T-helper 17 cell (primary cell): ENCODE data around the gene ZNF25. TPM values are rescaled to one million over a fixed set of nuclear protein-coding genes. Genes with fewer than 3 reads are reported as not detected.
"Not testable (repeated sequence)": the region's sequence is repeated elsewhere in the genome, so short reads cannot be mapped to it uniquely, and the experiment has no call there.

ENCODE experiments used
- ATAC-seq: fragments of 150-1000 bp; cut with Tn5 transposase; 2 replicates; pipeline ENCODE4 v1.10.0; 2021; ENCODE audit warnings: mild to moderate bottlenecking, moderate library complexity
- DNase-seq, 3 donors: peaks; one replicate each; pipeline versions ENCODE4 v3.0.0 to v3.0.0-alpha.2; 2020 to 2021
- H3K9me3 ChIP-seq: one replicate; pipeline ENCODE4 v1.7.0; 2013; ENCODE audit warnings: low read length, mild to moderate bottlenecking; ENCODE audit not compliant: control insufficient read depth, poor library complexity, severe bottlenecking
- H3K27ac Mint-ChIP-seq: one replicate; pipeline ENCODE4 v1.8.0; 2022; ENCODE audit warnings: mild to moderate bottlenecking, moderate library complexity, mixed read lengths
- H3K27me3 Mint-ChIP-seq: one replicate; pipeline ENCODE4 v1.8.0; 2022; ENCODE audit warnings: mixed read lengths
- H3K36me3 Mint-ChIP-seq: one replicate; pipeline ENCODE4 v1.8.0; 2022; ENCODE audit warnings: low read depth, mixed read lengths
- H3K4me1 Mint-ChIP-seq: one replicate; pipeline ENCODE4 v1.8.0; 2022; ENCODE audit warnings: mild to moderate bottlenecking, mixed read lengths
- H3K4me3 Mint-ChIP-seq: one replicate; pipeline ENCODE4 v1.8.0; 2022; ENCODE audit warnings: mild to moderate bottlenecking, moderate library complexity, mixed read lengths
- total RNA-seq, 4 donors: library from RNA in 2 of 4; stranded (reverse) in 2 of 4; gene quantifications; one replicate each; pipeline ENCODE4 v1.2.3 and lab custom pipeline; 2022 to 2026

ZNF25 gene
- total RNA-seq, result 1 to 10 TPM; 5.8 to 8.3 TPM
- 20.1 to 34.8 reads per million in 2 donors for total RNA-seq (lab: John Stamatoyannopoulos, UW)

DNA sequence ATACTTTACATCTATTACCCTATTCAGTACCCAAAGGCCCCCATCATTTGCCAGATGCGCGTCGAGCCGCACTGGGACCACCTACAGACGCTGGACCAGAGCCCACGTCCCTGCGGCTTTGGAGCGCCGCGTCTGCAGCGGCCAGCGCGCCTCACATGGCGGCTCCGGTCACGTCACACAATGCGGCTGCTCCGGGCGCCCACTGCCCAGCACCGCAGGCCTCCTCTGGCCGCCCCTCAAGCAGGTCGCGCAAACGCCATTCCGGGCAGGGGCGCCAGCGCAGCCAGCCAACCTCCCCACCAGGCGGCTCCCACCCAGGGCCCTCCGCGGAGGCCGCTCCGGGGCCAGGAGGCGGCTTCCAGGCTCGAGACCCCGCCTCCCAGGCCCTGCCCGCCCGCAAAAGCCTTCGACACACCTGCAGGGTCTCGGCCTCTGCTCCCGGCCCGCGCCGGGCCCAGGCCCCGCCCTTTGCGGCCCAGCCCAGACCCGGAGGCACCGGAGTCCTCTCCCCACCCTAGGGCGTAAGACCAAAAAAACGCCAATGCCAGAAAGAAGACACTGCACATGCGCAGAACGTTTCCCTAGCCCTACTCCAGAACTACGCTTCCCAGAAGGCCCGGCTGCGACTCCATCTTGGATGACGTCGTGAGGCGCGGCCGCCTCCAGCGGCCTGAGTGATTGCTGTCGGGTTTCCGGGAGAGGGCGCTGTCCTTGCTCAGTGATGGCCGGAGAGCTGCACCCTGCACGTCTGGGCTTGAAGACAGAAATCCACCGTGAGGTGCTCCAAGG, at the start of gene ZNF25:
Gene ZNF25, minus strand, starts transcription at position 557 of the 789 bp plus-strand sequence. CDS start 4,925 bp downstream, outside the sequence.
- H3K36me3 Mint-ChIP-seq, result no peaks in the 10 kb centered on the region
- H3K9me3 ChIP-seq, result no peaks in the 10 kb centered on the region
- peak within 1 kb of the TSS; percentile 93 for H3K4me3 Mint-ChIP-seq
- H3K27me3 Mint-ChIP-seq, result no peaks in the 10 kb centered on the region
- peak within 1 kb of the TSS; percentile 94 for H3K27ac Mint-ChIP-seq
- DNase-seq, result peak; percentile 88 to 95 (median 90)
- peaks cover 26% of the 10 kb centered on the region for H3K4me1 Mint-ChIP-seq
- ATAC-seq, result peak; percentile 88

DNA sequence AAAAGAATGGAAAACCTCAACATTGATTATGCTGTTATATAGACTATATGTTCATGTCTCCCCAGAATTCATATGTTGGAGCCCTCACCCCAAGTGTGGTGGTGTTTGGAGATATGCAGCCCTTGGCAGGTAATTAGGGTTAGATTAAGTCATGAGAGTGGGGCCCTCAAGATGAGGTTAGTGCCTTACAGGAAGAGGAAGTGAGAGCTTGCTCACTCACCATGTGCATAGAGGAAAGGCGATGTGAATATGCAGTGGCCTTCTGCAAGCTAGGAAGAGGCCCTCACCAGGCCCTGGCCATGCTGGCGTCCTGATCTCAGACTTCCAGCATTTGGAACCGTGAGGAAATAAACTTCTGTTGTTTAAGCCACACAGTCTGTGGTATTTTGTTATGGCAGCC, 48.8 kb upstream of the ZNF25 start:
- ATAC-seq (peak; percentile 42), DNase-seq (no peak)
- no peaks in the 10 kb centered on the region for H3K9me3 ChIP-seq
- no peaks in the 10 kb centered on the region for H3K27me3 Mint-ChIP-seq
- H3K36me3 Mint-ChIP-seq, result peaks cover 25% of the 10 kb centered on the region
- H3K27ac Mint-ChIP-seq, result peak overlapping the region; percentile 14
- H3K4me1 Mint-ChIP-seq, result peaks cover 30% of the 10 kb centered on the region
- no peak overlapping the region for H3K4me3 Mint-ChIP-seq

DNA sequence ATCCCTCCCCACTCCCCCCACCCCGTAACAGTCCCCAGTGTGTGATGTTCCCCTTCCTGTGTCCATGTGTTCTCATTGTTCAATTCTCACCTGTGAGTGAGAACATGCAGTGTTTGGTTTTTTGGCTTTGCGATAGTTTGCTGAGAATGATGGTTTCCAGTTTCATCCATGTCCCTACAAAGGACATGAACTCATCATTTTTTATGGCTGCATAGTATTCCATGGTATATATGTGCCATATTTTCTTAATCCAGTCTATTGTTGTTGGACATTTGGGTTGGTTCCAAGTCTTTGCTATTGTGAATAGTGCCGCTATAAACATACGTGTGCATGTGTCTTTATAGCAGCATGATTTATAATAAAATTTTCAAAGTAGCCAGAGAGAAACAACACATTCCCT, 42.7 kb upstream of the ZNF25 start:
- not testable (repeated sequence) for H3K9me3 ChIP-seq, H3K27me3 Mint-ChIP-seq, DNase-seq, H3K4me3 Mint-ChIP-seq, H3K27ac Mint-ChIP-seq, ATAC-seq
- Mint-ChIP-seq H3K4me1 (peaks cover 20% of the 10 kb centered on the region), H3K36me3 (peaks cover 24% of the 10 kb centered on the region)

GRCh38 chr10:38016354-38016753, 39.9 kb upstream of the ZNF25 start:
- Mint-ChIP-seq H3K27ac (no peak overlapping the region), H3K4me3 (no peak overlapping the region), H3K4me1 (peaks cover 27% of the 10 kb centered on the region), H3K36me3 (peaks cover 24% of the 10 kb centered on the region), H3K27me3 (no peaks in the 10 kb centered on the region)
- no peak for ATAC-seq
- no peaks in the 10 kb centered on the region for H3K9me3 ChIP-seq
- DNase-seq, result no peak

DNA sequence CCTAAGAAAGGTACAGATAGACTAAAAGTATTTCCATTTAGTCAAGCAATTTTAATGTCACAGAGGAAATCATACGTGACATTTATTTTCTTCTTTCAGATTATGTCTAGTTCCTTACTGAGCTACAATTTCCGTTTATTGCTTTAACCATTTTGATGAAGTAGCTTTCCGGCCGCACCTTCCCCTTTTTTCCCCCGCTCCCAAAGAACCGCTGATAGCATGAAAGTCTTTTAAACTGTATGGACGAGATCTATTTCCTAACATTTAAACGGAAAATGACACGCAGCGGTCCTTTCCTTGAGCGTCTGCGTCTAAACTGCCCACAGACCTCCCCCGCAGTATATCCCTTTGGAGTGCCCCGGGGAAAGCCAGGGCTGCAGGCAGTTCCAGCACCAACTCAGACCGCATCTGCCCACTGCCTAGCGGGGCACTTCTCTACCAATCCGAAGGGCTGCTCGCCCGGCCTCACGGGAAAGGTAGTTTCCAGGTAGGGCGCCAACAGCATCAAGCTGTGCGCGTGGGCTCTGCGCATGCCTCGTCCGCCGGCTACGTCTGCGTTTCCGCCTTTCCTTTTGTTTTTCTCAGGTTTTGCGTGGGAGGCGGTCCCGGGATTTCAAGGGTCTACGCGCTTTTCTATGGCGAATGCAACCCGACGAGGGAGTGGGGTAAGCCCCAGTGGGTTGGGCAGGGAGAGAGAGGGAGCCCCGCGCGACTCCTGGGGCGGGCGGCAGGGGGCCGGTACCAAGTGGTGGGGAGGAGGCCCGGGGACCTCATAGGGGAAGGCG, 33.9 kb upstream of the ZNF25 start, which contains the start of gene ZNF33A:
Gene ZNF33A, plus strand, starts transcription at position 557 of the 785 bp plus-strand sequence. CDS start 1,667 bp downstream, outside the sequence.
- peaks cover 27% of the 10 kb centered on the region for H3K4me1 Mint-ChIP-seq
- peaks cover 4% of the 10 kb centered on the region for H3K36me3 Mint-ChIP-seq
- ATAC-seq, result peak; percentile 86

DNA sequence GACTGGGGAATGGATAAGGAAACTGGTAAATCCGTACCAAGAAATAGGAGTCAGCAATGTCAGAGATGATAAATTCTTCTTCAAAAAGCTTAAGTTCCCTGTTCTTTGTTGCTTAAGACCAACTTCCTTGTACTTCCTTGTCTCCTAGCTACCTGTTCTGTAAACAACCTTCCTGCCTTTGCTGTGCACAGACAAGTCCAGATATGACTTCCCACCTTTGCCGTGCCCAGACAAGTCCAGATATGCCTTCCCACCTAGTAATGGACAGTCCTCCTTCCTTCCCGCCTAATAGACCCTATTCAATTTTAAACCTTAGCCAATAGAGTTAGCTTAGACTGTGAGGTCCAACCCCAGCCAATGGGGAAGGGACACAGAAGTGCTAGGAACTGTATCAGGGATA, 31.5 kb upstream of the ZNF25 start:
- H3K9me3 ChIP-seq, result no peaks in the 10 kb centered on the region
- Mint-ChIP-seq H3K27me3 (no peaks in the 10 kb centered on the region), H3K27ac (no peak overlapping the region), H3K4me1 (peaks cover 20% of the 10 kb centered on the region), H3K36me3 (no peaks in the 10 kb centered on the region), H3K4me3 (no peak overlapping the region)
- ATAC-seq (no peak), DNase-seq (no peak)

More for the DNA sequence above, 33.9 kb upstream of the ZNF25 start, which contains the start of gene ZNF33A:
- Mint-ChIP-seq H3K27me3 (no peaks in the 10 kb centered on the region), H3K27ac (peak within 1 kb of the TSS; percentile 100), H3K4me3 (peak within 1 kb of the TSS; percentile 97)
- no peaks in the 10 kb centered on the region for H3K9me3 ChIP-seq
- peak; percentile 81 to 89 (median 84) for DNase-seq

DNA sequence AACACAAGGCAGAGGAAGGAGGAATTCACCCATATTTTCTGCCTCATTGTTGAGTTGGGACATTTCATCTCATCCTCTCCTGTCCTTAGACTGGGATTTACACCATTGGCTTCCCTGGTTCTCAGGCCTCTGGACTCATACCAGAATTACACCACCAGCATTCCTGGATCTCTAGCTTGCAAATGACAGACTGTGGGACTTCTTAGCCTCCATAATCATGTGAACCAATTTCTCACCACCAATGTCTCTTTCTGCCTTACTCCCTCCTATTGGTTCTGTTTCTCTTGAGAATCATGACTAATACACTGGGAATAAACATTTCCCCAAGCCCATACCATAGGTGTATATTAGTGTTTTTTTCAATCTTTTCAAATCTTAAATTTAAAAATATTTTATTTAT, 31.1 kb upstream of the ZNF25 start:
- Mint-ChIP-seq H3K27me3 (no peaks in the 10 kb centered on the region), H3K4me1 (peaks cover 18% of the 10 kb centered on the region), H3K27ac (no peak overlapping the region), H3K36me3 (no peaks in the 10 kb centered on the region), H3K4me3 (no peak overlapping the region)
- ATAC-seq (no peak), DNase-seq (no peak)
- no peaks in the 10 kb centered on the region for H3K9me3 ChIP-seq

DNA sequence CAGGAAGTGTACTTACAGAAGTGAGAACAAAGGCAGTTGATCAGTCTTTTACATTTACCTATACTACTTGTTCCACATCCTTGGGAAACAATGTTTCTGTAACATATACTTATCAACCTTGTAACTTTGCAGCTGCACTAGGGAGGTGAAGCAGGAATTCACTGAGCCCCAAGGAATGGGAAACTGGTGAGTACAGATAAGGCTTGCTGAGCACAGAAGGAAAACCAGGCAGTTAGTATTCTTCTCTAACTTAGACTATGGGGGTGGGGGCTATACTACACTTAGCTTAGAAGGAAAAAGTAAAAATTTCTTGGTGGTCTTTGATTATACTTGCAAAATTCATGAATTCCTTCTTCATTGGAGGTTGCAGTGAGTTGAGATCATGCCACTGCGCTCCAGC, 27.1 kb upstream of the ZNF25 start:
- H3K27me3 Mint-ChIP-seq, result no peaks in the 10 kb centered on the region
- no peak overlapping the region for H3K4me3 Mint-ChIP-seq
- ATAC-seq, result no peak
- no peak for DNase-seq
- no peaks in the 10 kb centered on the region for H3K4me1 Mint-ChIP-seq
- H3K36me3 Mint-ChIP-seq, result no peaks in the 10 kb centered on the region
- no peak overlapping the region for H3K27ac Mint-ChIP-seq
- no peaks in the 10 kb centered on the region for H3K9me3 ChIP-seq

DNA sequence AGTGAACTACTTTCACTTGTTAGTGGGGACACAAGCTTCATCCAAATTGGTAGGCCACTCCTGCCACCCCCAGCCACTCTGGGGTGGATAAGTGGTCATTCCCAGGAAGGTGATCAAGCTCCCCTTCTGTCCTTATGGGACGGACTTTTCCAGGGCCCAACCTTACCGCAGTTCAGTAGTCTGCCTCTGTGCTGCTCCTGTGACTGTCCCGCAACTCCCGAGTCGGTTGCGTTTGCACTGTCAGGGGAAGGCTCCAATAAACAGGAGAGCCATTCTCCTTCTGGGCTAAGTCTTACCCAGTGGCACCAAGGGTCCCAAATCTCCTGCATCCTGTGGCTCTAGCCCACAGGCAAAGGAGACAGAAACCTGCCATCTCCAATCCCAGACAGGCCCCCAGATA, 26.6 kb upstream of the ZNF25 start:
- H3K9me3 ChIP-seq, result no peaks in the 10 kb centered on the region
- DNase-seq (no peak), ATAC-seq (no peak)
- H3K27ac Mint-ChIP-seq, result no peak overlapping the region
- H3K4me1 Mint-ChIP-seq, result no peaks in the 10 kb centered on the region
- H3K36me3 Mint-ChIP-seq, result no peaks in the 10 kb centered on the region
- H3K4me3 Mint-ChIP-seq, result no peak overlapping the region
- H3K27me3 Mint-ChIP-seq, result no peaks in the 10 kb centered on the region

- not testable (repeated sequence) for H3K4me1 Mint-ChIP-seq, H3K27ac Mint-ChIP-seq, H3K36me3 Mint-ChIP-seq, DNase-seq, H3K4me3 Mint-ChIP-seq, H3K9me3 ChIP-seq, H3K27me3 Mint-ChIP-seq, ATAC-seq
These were observed 24.0 kb upstream of the ZNF25 start for GRCh38 chr10:38000474-38000873.

DNA sequence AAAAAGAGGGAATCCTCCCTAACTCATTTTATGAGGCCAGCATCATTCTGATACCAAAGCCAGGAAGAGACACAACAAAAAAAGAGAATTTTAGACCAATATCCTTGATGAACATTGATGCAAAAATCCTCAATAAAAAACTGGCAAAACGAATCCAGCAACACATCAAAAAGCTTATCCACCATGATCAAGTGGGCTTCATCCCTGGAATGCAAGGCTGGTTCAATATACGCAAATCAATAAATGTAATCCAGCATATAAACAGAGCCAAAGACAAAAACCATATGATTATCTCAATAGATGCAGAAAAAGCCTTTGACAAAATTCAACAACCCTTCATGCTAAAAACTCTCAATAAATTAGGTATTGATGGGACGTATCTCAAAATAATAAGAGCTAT, 22.5 kb upstream of the ZNF25 start:
- H3K27ac Mint-ChIP-seq, H3K36me3 Mint-ChIP-seq, H3K9me3 ChIP-seq, H3K4me3 Mint-ChIP-seq, DNase-seq, ATAC-seq, H3K27me3 Mint-ChIP-seq, H3K4me1 Mint-ChIP-seq: not testable (repeated sequence)

GRCh38 chr10:37992083-37992482, 15.6 kb upstream of the ZNF25 start:
- ATAC-seq (no peak), DNase-seq (no peak)
- Mint-ChIP-seq H3K27ac (no peak overlapping the region), H3K36me3 (peaks cover 2% of the 10 kb centered on the region), H3K27me3 (peaks cover 7% of the 10 kb centered on the region), H3K4me1 (no peaks in the 10 kb centered on the region), H3K4me3 (no peak overlapping the region)
- no peaks in the 10 kb centered on the region for H3K9me3 ChIP-seq

GRCh38 chr10:37991655-37992054, 15.2 kb upstream of the ZNF25 start:
- Mint-ChIP-seq H3K4me3 (no peak overlapping the region), H3K36me3 (peaks cover 2% of the 10 kb centered on the region), H3K4me1 (no peaks in the 10 kb centered on the region), H3K27me3 (peaks cover 7% of the 10 kb centered on the region), H3K27ac (no peak overlapping the region)
- DNase-seq (no peak), ATAC-seq (no peak)
- H3K9me3 ChIP-seq, result no peaks in the 10 kb centered on the region
